Left cardiac atrium (tissue), 4 donors: ENCODE measurements around the gene TRIML1. TPM values are rescaled to one million over a fixed set of nuclear protein-coding genes. Genes with fewer than 3 reads are reported as not detected.
"Not testable (repeated sequence)": the region's sequence is repeated elsewhere in the genome, so short reads cannot be mapped to it uniquely, and the experiment has no call there.

Experiments used
- ATAC-seq, 2 donors: fragments of 200-7000 bp; cut with Tn5 transposase; one replicate each; pipeline ENCODE4 v1.9.1; 2020; ENCODE audit warnings: mild to moderate bottlenecking in 2 of 2, moderate library complexity in 2 of 2
- DNase-seq: peaks from one replicate; pipeline ENCODE4 v3.0.0-alpha.2; 2020
- intact Hi-C, 2 donors: fragments of 100-400 bp; cut with DNase I; formaldehyde crosslinking; loops; one replicate each; pipeline versions ENCODE4 v1.14.1 to v1.15.1; 2022 to 2023
- total RNA-seq, 2 donors: library from RNA; stranded (reverse); fragmentation: NEBNext Ultra II Directional; extraction: Animal tissue kit (Norgen Biotek cat#: 25700); gene quantifications; one replicate each; pipeline ENCODE4 v1.2.1, GENCODE V29; 2021
- donor health status: DM: no; HTN: yes; CAD: no.
- donor health status: DM: no; HTN: yes; CAD: no; lungs with severe emphysema.
- donor health status: DM: yes; HTN: yes; CAD: no.
- donor health status: Dilated cardiomyopathy.

TRIML1 gene
- total RNA-seq, 2 donors from 2014 or later = not detected

GRCh38 chr4:188146618-188147017, 7.4 kb downstream of the TRIML1 start:
- DNase-seq (no peak), ATAC-seq (no peak)
- intact Hi-C loops = no loop called here

GRCh38 chr4:188147176-188147575, 7.9 kb downstream of the TRIML1 start:
- DNase-seq = no peak
- intact Hi-C loops = no loop called here

GRCh38 chr4:188147776-188148175, 8.5 kb downstream of the TRIML1 start:
- intact Hi-C loops = no loop called here
- ATAC-seq (no peak), DNase-seq (no peak)

More at GRCh38 chr4:188147176-188147575, 7.9 kb downstream of the TRIML1 start:
- no peak for ATAC-seq

GRCh38 chr4:188154668-188155405, 15.6 kb downstream of the TRIML1 start:
- ATAC-seq = no peak
- intact Hi-C loops = no loop called here
- no peak for DNase-seq

- intact Hi-C loops = no loop called here
- DNase-seq (no peak), ATAC-seq (no peak)
These were observed 19.1 kb downstream of the TRIML1 start for GRCh38 chr4:188158336-188158735.

GRCh38 chr4:188159513-188160226, 20.4 kb downstream of the TRIML1 start:
- ATAC-seq, DNase-seq, intact Hi-C loops: not testable (repeated sequence)

- ATAC-seq (no peak), DNase-seq (no peak)
- intact Hi-C loops = no loop called here
These were observed 21.2 kb downstream of the TRIML1 start for GRCh38 chr4:188160406-188160805.

- intact Hi-C loops = no loop called here
- DNase-seq = no peak
- no peak for ATAC-seq
These were observed 21.9 kb downstream of the TRIML1 start for GRCh38 chr4:188161167-188161566.

- intact Hi-C loops = no loop called here
- ATAC-seq (no peak), DNase-seq (no peak)
These were observed 23.5 kb downstream of the TRIML1 start for GRCh38 chr4:188162698-188163097.

GRCh38 chr4:188168726-188169373, 29.6 kb downstream of the TRIML1 start:
- ATAC-seq = no peak
- intact Hi-C loops = no loop called here
- DNase-seq = no peak

- DNase-seq (no peak), ATAC-seq (no peak)
- intact Hi-C loops = no loop called here
These were observed 32.3 kb downstream of the TRIML1 start for GRCh38 chr4:188171551-188171950.

- intact Hi-C loops = no loop called here
- DNase-seq = no peak
- no peak for ATAC-seq
These were observed 36.0 kb downstream of the TRIML1 start for GRCh38 chr4:188175288-188175687.

- intact Hi-C loops = no loop called here
- ATAC-seq = no peak
- DNase-seq = no peak
These were observed 38.9 kb downstream of the TRIML1 start for GRCh38 chr4:188177997-188178675.

- intact Hi-C loops = no loop called here
- DNase-seq (no peak), ATAC-seq (no peak)
These were observed 39.6 kb downstream of the TRIML1 start for GRCh38 chr4:188178806-188179205.

- ATAC-seq = no peak
- intact Hi-C loops = no loop called here
- no peak for DNase-seq
These were observed 47.9 kb downstream of the TRIML1 start for GRCh38 chr4:188187106-188187505.

- ATAC-seq (peak in 1 of 2 donors; percentile 50), DNase-seq (no peak)
- intact Hi-C loops = no loop called here
These were observed 51.2 kb downstream of the TRIML1 start for GRCh38 chr4:188190461-188190860.

GRCh38 chr4:188194421-188194820, 55.2 kb downstream of the TRIML1 start:
- DNase-seq (no peak), ATAC-seq (no peak)
- intact Hi-C loops = no loop called here

GRCh38 chr4:188195389-188195985, 56.2 kb downstream of the TRIML1 start:
- DNase-seq = no peak
- intact Hi-C loops = no loop called here
- ATAC-seq = no peak

- ATAC-seq (no peak), DNase-seq (no peak)
- intact Hi-C loops = no loop called here
These were observed 57.0 kb downstream of the TRIML1 start for GRCh38 chr4:188196134-188196735.
